Activated CD8-positive, alpha-beta T cell treated with anti-CD3 and anti-CD28 coated beads for 36 hours (primary cell): Measurements from ENCODE around the gene RPL18. TPM values are rescaled to one million over a fixed set of nuclear protein-coding genes. Genes with fewer than 3 reads are reported as not detected.
A peak's percentile ranks its signal among the peaks of the same experiment; 100 is the strongest.

Source experiments
- ATAC-seq: fragments of 200-7000 bp; cut with Tn5 transposase; one replicate; pipeline ENCODE4 v1.10.0; 2021; ENCODE audit warnings: mild to moderate bottlenecking, moderate library complexity
- CTCF ChIA-PET: fragments of 350-600 bp; sonication (Branson Sonifier 250); formaldehyde crosslinking; loops from one replicate; lab custom pipeline; 2021; ENCODE audit warnings: antibody characterized with exemption; lab: Charles Lee
- POLR2A ChIA-PET: fragments of 350-600 bp; sonication (Branson Sonifier 250); formaldehyde crosslinking; loops from one replicate; lab custom pipeline; 2021; ENCODE audit warnings: antibody characterized with exemption; lab: Charles Lee
- DNase-seq: peaks from one replicate; pipeline ENCODE4 v3.0.0-alpha.2; 2020
- H3K27ac Mint-ChIP-seq: one replicate; pipeline ENCODE4 v1.8.0; 2021; ENCODE audit warnings: mild to moderate bottlenecking, mixed read lengths
- H3K27me3 Mint-ChIP-seq: one replicate; pipeline ENCODE4 v1.8.0; 2021; ENCODE audit warnings: mixed read lengths
- H3K36me3 Mint-ChIP-seq: one replicate; pipeline ENCODE4 v1.8.0; 2021; ENCODE audit warnings: low read depth, mixed read lengths
- H3K4me1 Mint-ChIP-seq: one replicate; pipeline ENCODE4 v1.8.0; 2021; ENCODE audit warnings: low read depth, mixed read lengths
- H3K4me3 Mint-ChIP-seq: one replicate; pipeline ENCODE4 v1.8.0; 2021; ENCODE audit warnings: mild to moderate bottlenecking, moderate library complexity, mixed read lengths
- H3K9me3 Mint-ChIP-seq: one replicate; pipeline ENCODE4 v1.8.0; 2021; ENCODE audit warnings: mixed read lengths
- intact Hi-C: fragments of 100-400 bp; cut with micrococcal nuclease; formaldehyde crosslinking; loops from one replicate; pipeline ENCODE4 v1.10.0; 2022
- total RNA-seq, 2 experiments: library from RNA; stranded (reverse); gene quantifications; one replicate each; pipeline ENCODE4 v1.2.3, GENCODE V29; 2021
- TF ChIP-seq, protein P1 (sequence below): fragments of 200-600 bp; IDR thresholded peaks from one replicate; pipeline ENCODE4 v1.8.0; 2022; ENCODE audit warnings: antibody characterized with exemption, mild to moderate bottlenecking

RPL18 gene
- 1,000 to 10,000 TPM; 2,304 to 2,324 TPM for total RNA-seq

DNA sequence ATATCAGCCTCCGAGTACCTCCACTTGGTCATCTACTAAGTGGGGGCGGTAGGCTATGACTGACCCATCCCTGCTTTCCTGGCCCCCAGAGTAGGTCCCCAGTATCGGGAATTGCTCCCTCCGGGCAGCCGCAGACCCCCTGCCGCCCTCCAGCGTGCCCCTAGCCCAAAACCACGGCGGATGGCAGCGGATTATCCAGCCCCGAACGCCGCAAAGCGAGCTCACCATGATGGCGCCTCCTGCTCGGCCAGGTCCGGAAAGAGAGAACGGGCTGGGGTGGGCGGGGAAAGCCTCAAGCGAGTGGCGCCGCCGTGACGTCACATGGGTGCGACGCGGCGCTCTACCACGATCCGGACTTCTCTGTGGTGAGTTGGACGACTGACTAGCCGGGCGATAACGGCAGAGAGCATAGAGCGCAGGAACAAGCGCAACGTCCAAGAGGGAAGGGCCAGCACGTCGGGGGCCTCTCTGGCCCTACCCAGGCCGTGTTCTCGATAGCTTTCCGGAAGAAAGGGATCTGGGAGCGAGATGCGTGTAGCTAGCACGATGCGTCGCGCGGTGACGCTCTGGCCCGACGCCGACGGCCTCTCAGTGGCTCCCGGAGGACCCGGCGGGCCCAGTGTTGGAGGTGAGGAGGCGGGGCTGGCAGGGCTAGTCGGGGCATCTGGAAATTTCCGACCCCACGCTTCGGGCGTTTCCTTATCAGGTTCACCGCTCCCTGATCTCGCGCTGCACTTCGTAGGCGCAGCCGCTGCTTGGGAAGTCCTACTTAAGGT is at the start of gene RPL18, which contains the start of gene SPHK2:
RPL18 (minus strand) TSS at position 263 of the 776 bp plus-strand sequence; CDS start at position 228, 35 bp downstream.
SPHK2 (plus strand) TSS at position 591 of the 776 bp plus-strand sequence. CDS start 1,009 bp downstream, outside the sequence.
- ChIA-PET CTCF (interaction anchor here (0.6 to 3.6 kb wide), 5 partner anchors 11 to 285 kb away, joined by 3 to 14 read pairs (median 5); partner anchors contain the start of gene CA11), POLR2A (interaction anchor here (0.6 to 10.8 kb wide), 15 partner anchors 11 to 290 kb away, joined by 3 to 154 read pairs (median 5); partner anchors contain the start of genes DBP, SPACA4, SYNGR4 and TMEM143)
- H3K9me3 Mint-ChIP-seq: no peaks in the 10 kb centered on the region
- H3K27ac Mint-ChIP-seq: peak within 1 kb of the TSS; percentile 100
- H3K36me3 Mint-ChIP-seq: peaks cover 62% of the 10 kb centered on the region
- intact Hi-C loops: no loop called here
- ATAC-seq (peak; percentile 76), DNase-seq (peak; percentile 98)
- TF ChIP-seq, protein P1, sequence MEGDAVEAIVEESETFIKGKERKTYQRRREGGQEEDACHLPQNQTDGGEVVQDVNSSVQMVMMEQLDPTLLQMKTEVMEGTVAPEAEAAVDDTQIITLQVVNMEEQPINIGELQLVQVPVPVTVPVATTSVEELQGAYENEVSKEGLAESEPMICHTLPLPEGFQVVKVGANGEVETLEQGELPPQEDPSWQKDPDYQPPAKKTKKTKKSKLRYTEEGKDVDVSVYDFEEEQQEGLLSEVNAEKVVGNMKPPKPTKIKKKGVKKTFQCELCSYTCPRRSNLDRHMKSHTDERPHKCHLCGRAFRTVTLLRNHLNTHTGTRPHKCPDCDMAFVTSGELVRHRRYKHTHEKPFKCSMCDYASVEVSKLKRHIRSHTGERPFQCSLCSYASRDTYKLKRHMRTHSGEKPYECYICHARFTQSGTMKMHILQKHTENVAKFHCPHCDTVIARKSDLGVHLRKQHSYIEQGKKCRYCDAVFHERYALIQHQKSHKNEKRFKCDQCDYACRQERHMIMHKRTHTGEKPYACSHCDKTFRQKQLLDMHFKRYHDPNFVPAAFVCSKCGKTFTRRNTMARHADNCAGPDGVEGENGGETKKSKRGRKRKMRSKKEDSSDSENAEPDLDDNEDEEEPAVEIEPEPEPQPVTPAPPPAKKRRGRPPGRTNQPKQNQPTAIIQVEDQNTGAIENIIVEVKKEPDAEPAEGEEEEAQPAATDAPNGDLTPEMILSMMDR: no peak
- peaks cover 38% of the 10 kb centered on the region for H3K4me1 Mint-ChIP-seq
- peak within 1 kb of the TSS; percentile 93 for H3K4me3 Mint-ChIP-seq
- H3K27me3 Mint-ChIP-seq: no peaks in the 10 kb centered on the region

DNA sequence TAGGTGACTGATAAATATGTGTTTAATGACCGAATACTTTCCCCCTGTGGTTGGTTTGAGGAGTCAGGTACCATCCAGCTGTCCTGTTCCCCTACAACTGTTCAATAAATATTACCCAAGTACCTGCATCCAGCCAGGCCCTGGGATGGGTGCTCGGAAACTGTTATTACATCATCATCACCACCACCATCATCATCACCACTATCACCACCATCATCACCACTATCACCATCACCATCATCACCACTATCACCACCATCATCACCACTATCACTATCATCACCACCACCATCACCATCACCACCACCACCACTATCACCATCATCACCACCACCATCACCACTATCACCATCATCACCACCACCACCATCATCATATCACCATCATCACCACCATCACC is 49.8 kb upstream of the RPL18 start:
- intact Hi-C loops: no loop called here
- H3K4me1 Mint-ChIP-seq: no peaks in the 10 kb centered on the region
- no peak for DNase-seq
- ChIA-PET CTCF (interaction anchor here (1.1 kb wide), 1 partner anchor 23 kb away, joined by 3 read pairs; the partner anchor contains the start of gene CA11), POLR2A (no interaction called here)
- peaks cover 2% of the 10 kb centered on the region for H3K36me3 Mint-ChIP-seq
- no peak for ATAC-seq
- no peaks in the 10 kb centered on the region for H3K27me3 Mint-ChIP-seq
- no peak overlapping the region for H3K27ac Mint-ChIP-seq
- peaks cover 4% of the 10 kb centered on the region for H3K9me3 Mint-ChIP-seq
- TF ChIP-seq, protein P1: no peak
- H3K4me3 Mint-ChIP-seq: no peak overlapping the region

DNA sequence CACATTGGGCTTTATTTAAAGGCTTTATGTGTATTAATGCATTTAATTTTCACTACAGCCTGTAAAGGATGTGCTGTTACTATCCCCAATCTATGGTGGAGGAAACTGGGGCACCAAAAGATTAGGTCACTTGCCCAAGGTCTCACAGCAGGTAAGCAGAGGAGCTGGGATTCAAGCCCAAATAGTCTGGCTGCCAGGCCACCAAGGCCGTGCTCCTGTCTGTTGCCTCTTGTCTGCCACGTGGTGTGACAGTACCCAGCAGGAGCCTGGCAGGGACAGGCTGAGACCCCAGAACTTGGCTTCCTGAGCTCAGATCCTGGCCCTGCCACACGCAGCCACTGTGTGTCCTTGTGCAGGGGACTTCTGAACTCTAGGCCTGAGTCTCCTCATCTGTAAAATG is 49.4 kb upstream of the RPL18 start:
- ChIA-PET CTCF (interaction anchor here (1.1 kb wide), 1 partner anchor 22 kb away, joined by 3 read pairs; the partner anchor contains the start of gene CA11), POLR2A (interaction anchor here (0.6 kb wide), 1 partner anchor 403 kb away, joined by 3 read pairs; no protein-coding TSS in a partner anchor)
- ATAC-seq: no peak
- Mint-ChIP-seq H3K9me3 (peaks cover 4% of the 10 kb centered on the region), H3K4me1 (no peaks in the 10 kb centered on the region), H3K4me3 (no peak overlapping the region), H3K36me3 (peaks cover 2% of the 10 kb centered on the region), H3K27me3 (no peaks in the 10 kb centered on the region), H3K27ac (no peak overlapping the region)
- intact Hi-C loops: no loop called here
- DNase-seq: no peak
- TF ChIP-seq, protein P1: no peak

DNA sequence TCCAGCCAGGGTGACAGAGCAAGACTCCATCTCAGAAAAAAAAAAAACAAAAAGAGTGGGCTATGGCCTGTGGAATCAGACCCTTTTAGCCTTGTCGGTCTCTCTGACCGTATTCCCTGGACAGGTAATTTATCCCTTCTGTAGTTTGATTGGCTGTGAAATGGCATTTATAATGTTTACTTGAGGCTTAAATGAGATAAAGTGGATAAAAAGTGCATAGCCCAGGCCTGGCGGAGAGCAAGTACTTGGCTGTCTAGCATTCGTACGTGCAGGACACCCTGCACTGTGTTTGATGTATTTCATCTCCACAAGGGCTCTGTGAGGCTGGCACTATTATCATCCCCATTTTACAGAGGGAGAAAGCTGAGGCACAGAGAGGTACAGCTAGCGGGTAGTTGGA is 46.8 kb upstream of the RPL18 start:
- no peak for ATAC-seq
- peaks cover 2% of the 10 kb centered on the region for H3K36me3 Mint-ChIP-seq

More for the DNA sequence above, 46.8 kb upstream of the RPL18 start:
- POLR2A ChIA-PET: interaction anchor here (1.2 kb wide), 1 partner anchor 11 kb away, joined by 3 read pairs; no protein-coding TSS in a partner anchor
- peaks cover 5% of the 10 kb centered on the region for H3K4me1 Mint-ChIP-seq
- no peak overlapping the region for H3K27ac Mint-ChIP-seq
- TF ChIP-seq, protein P1: no peak
- DNase-seq: no peak
- CTCF ChIA-PET: interaction anchor here (1.2 to 1.4 kb wide), 2 partner anchors 9 to 432 kb away, joined by 4 to 6 read pairs; no protein-coding TSS in a partner anchor
- H3K4me3 Mint-ChIP-seq: no peak overlapping the region
- intact Hi-C loops: no loop called here
- no peaks in the 10 kb centered on the region for H3K27me3 Mint-ChIP-seq
- peaks cover 4% of the 10 kb centered on the region for H3K9me3 Mint-ChIP-seq
